BLaER1 treated with 17β-estradiol and CSF1 and Interleukin-3, amounts not matched to agents 10 nM and 100 nM (cell line): ENCODE data around the gene GNAO1.
A peak's percentile ranks its signal among the peaks of the same experiment; 100 is the strongest.

ENCODE experiments used
- H3K27ac ChIP-seq, 11 experiments: shearing (Covaris generic); formaldehyde crosslinking; 2 replicates each; pipeline ENCODE4 v1.8.1; 2022
- H3K27me3 ChIP-seq, 11 experiments: shearing (Covaris generic); formaldehyde crosslinking; 2 replicates each; pipeline ENCODE4 v1.8.1; 2022
- H3K36me3 ChIP-seq, 11 experiments: shearing (Covaris generic); formaldehyde crosslinking; 2 replicates each; pipeline ENCODE4 v1.8.1; 2022
- H3K4me1 ChIP-seq, 10 experiments: shearing (Covaris generic); formaldehyde crosslinking; 2 replicates each; pipeline ENCODE4 v1.8.1; 2022
- H3K4me2 ChIP-seq, 11 experiments: shearing (Covaris generic); formaldehyde crosslinking; 2 replicates each; pipeline ENCODE4 v1.8.1; 2022
- H3K4me3 ChIP-seq, 10 experiments: shearing (Covaris generic); formaldehyde crosslinking; 2 replicates each; pipeline ENCODE4 v1.8.1; 2022
- H3K9ac ChIP-seq, 11 experiments: shearing (Covaris generic); formaldehyde crosslinking; 2 replicates each; pipeline ENCODE4 v1.8.1; 2022
- H3K9me3 ChIP-seq, 11 experiments: shearing (Covaris generic); formaldehyde crosslinking; replicated peaks in 1 of 11; 2 replicates each; pipeline ENCODE4 v1.8.1; 2022
- H4K20me1 ChIP-seq, 11 experiments: shearing (Covaris generic); formaldehyde crosslinking; 2 replicates each; pipeline ENCODE4 v1.8.1; 2022
- Cebpa-rat ChIP-seq, 11 experiments: shearing (Covaris generic); IDR thresholded peaks; 2 replicates each; pipeline ENCODE4 v1.8.1; 2022

Gene GNAO1

DNA sequence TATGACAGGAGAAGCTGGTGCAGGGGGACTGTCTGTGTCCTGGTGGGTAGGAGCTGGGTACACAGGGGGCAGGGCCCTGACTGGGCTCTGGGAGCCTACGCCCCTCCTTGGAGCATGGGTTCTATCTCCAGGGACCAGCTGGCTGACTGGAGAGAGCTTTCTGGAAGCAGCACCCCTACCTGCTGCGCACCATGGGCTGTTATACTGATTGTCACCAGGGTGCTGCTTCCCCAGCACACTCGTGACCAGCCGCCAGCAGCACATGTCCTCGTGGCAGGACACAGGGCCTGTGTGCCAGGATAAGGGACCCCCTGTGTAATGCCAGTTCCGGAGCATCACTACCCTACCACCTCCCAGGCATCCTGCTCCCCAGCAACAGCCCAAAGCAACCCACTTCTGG is 128.1 kb downstream of the GNAO1 start:
- no peak overlapping the region for H3K4me3 ChIP-seq
- H3K27me3 ChIP-seq = peaks cover 0 to 6% (median 0%) of the 10 kb centered on the region in 11 experiments; a peak in 6 of 22 replicates
- H3K36me3 ChIP-seq = no peaks in the 10 kb centered on the region
- H3K4me2 ChIP-seq = no peak overlapping the region
- H4K20me1 ChIP-seq = peaks cover 0 to 16% (median 0%) of the 10 kb centered on the region in 11 experiments; a peak in 2 of 22 replicates
- H3K9ac ChIP-seq = no peak overlapping the region
- peaks cover 9 to 35% (median 22%) of the 10 kb centered on the region in 10 experiments for H3K4me1 ChIP-seq
- H3K9me3 ChIP-seq = no peaks in the 10 kb centered on the region
- H3K27ac ChIP-seq = no peak overlapping the region
- no peak for TF ChIP-seq Cebpa-rat (IDR thresholded peaks at IDR 0.05)

DNA sequence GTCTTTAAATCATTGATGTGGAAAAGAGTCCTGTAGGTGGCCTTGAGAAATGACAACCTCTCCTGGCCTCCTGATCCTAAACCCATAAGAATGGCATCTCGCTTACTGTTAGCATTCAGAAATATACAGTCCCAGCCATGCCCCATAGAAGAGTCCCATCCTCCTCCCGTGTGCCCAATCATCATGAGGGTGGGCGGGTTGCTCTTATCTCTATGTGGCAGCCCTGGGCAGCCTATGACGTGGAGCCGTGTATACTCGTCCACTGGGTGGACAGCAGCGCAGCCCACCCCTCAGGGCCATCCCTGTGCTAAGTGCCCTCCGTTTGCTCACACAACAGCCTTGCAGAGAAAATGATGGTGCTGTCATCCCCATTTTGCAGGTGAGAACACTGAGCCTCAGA is 128.8 kb downstream of the GNAO1 start:
- peaks cover 0 to 6% (median 0%) of the 10 kb centered on the region in 11 experiments; a peak in 6 of 22 replicates for H3K27me3 ChIP-seq
- no peak for TF ChIP-seq Cebpa-rat (IDR thresholded peaks at IDR 0.05)
- no peak overlapping the region for H3K9ac ChIP-seq

DNA sequence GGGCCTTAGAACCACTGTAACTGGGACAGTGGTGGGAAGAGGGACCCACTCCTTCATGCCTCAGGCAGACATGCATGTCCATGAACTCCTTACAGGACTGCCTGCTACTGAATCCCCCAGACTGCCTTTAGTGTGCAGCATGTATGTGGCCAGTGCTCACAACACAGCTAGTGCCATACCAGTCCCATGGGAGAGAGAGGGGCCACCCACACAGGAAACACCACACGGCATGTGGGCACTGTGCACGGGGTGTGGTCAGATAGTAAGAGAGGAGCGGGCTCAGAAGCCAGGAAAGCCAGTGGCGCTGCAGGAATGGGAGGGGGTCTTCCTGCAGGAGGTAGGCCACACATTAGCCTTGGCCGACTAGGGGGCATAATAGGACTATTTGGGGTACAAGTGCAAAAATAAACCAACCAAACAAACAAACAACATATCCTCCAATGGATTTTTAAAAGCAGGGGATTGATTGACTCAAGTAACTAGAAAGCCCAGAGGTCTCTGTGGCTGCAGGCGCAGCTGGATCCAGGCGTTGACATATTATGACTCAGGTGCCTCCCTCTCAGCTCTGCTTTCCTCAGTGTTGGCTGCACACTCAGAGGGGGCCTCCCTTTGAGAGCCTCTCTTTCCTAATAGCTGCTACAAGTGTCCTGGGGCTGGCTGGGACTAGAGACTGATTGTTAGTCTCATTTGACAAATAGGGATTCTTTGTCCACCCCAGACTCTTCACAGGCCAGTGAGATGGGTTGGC is 129.7 kb downstream of the GNAO1 start:
- H3K9me3 ChIP-seq = no peaks in the 10 kb centered on the region
- H3K4me1 ChIP-seq = peaks cover 9 to 38% (median 26%) of the 10 kb centered on the region in 10 experiments
- no peak overlapping the region for H3K9ac ChIP-seq
- H3K27me3 ChIP-seq = peaks cover 0 to 6% (median 0%) of the 10 kb centered on the region in 11 experiments; a peak in 6 of 22 replicates
- peaks cover 0 to 16% (median 0%) of the 10 kb centered on the region in 11 experiments; a peak in 2 of 22 replicates for H4K20me1 ChIP-seq
- no peak overlapping the region for H3K4me3 ChIP-seq
- H3K4me2 ChIP-seq = peak overlapping the region; percentile 34 to 80 (median 68)
- no peaks in the 10 kb centered on the region for H3K36me3 ChIP-seq
- no peak overlapping the region for H3K27ac ChIP-seq
- TF ChIP-seq Cebpa-rat (IDR thresholded peaks at IDR 0.05) = no peak

More for the DNA sequence above, 128.8 kb downstream of the GNAO1 start:
- no peaks in the 10 kb centered on the region for H3K36me3 ChIP-seq
- peaks cover 9 to 35% (median 22%) of the 10 kb centered on the region in 10 experiments for H3K4me1 ChIP-seq
- H3K4me3 ChIP-seq = no peak overlapping the region
- H3K4me2 ChIP-seq = peak overlapping the region in 8 of 11 experiments; percentile 65 to 80 (median 70); a peak in 13 of 22 replicates
- peaks cover 0 to 16% (median 0%) of the 10 kb centered on the region in 11 experiments; a peak in 2 of 22 replicates for H4K20me1 ChIP-seq
- H3K27ac ChIP-seq = no peak overlapping the region
- no peaks in the 10 kb centered on the region for H3K9me3 ChIP-seq

DNA sequence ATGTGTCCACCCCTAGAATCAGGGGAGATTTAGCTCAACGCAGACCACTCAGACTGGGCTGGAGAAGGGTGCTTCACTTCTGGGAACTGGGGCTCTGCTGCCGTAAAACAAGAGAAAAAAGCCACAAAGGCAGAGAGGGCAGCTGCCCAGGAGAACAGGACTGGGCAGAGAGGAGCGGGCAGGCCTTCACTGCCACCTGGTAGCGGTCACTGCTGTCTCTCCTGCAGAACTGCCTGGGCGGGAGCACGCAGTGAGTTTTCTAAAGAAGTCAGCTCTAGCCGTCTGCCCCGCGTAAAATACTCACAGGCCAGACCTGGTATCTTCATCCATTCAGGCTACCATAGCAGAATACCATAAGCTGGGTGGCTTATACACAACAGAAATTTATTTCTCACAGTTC is 130.3 kb downstream of the GNAO1 start:
- Histone ChIP-seq H3K27ac (no peak overlapping the region), H3K4me1 (peaks cover 14 to 44% (median 32%) of the 10 kb centered on the region in 10 experiments), H3K36me3 (no peaks in the 10 kb centered on the region), H3K9me3 (no peaks in the 10 kb centered on the region), H3K4me3 (no peak overlapping the region), H4K20me1 (peaks cover 0 to 16% (median 0%) of the 10 kb centered on the region in 11 experiments; a peak in 2 of 22 replicates), H3K4me2 (peak overlapping the region in 8 of 11 experiments; percentile 34 to 80 (median 69); a peak in 11 of 22 replicates), H3K27me3 (peaks cover 0 to 6% (median 0%) of the 10 kb centered on the region in 11 experiments; a peak in 6 of 22 replicates), H3K9ac (no peak overlapping the region)
- TF ChIP-seq Cebpa-rat (IDR thresholded peaks at IDR 0.05) = no peak

DNA sequence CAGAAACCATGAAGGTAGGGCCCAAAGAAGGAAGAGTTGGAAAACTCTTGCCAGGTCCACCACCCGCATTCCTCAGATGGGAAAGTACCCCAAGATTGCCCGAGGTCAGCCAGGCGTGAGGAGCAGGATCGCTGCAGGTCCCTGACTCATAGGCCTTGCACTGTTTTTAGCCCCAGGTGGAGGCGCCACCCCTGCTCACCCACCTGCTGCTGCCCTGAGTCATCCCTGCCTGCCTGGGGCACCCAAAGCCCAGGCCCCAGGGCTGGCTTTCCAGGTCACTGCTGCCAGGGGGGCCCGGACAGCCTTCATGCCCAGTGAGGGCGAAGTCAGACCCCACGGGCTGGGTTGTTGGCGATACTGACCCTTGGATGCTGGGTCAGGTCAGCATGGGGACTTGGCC is 133.1 kb downstream of the GNAO1 start:
- Histone ChIP-seq H3K9ac (no peak overlapping the region), H3K4me1 (peaks cover 17 to 46% (median 37%) of the 10 kb centered on the region in 10 experiments), H3K4me2 (no peak overlapping the region), H3K27me3 (no peaks in the 10 kb centered on the region), H3K27ac (no peak overlapping the region), H3K9me3 (no peaks in the 10 kb centered on the region), H3K36me3 (no peaks in the 10 kb centered on the region), H3K4me3 (no peak overlapping the region), H4K20me1 (peaks cover 0 to 13% (median 0%) of the 10 kb centered on the region in 11 experiments; a peak in 2 of 22 replicates)
- TF ChIP-seq Cebpa-rat (IDR thresholded peaks at IDR 0.05) = no peak

DNA sequence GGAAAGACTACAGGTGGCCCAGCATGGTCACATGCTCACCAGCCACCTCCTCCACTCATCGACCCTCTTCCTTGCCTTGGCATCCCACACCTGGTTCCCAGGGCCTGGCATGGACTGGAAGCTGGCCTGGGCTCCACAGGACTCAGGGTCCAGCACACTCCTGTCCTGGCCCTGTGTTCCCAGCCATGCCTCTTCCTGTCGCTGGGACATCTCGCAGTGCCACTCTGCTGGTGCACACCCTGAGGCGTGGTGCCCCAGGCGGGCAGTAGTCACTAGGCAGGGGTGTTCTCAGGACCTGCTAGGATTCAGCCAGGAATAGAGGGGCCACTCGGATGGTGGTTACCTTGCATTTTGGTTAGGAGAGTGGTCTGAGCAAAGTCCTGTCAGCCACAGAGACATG is 134.7 kb downstream of the GNAO1 start:
- H3K4me2 ChIP-seq = peak overlapping the region; percentile 62 to 95 (median 83)
- H3K27ac ChIP-seq = peak overlapping the region in 1 of 11 experiments; percentile 13; a peak in 1 of 22 replicates
- no peaks in the 10 kb centered on the region for H3K36me3 ChIP-seq
- H3K9ac ChIP-seq = peak overlapping the region in 1 of 11 experiments; percentile 38; a peak in 1 of 22 replicates
- no peaks in the 10 kb centered on the region for H3K9me3 ChIP-seq
- H3K4me3 ChIP-seq = no peak overlapping the region
- TF ChIP-seq Cebpa-rat (IDR thresholded peaks at IDR 0.05) = no peak
- H4K20me1 ChIP-seq = no peaks in the 10 kb centered on the region
- peaks cover 13 to 37% (median 33%) of the 10 kb centered on the region in 10 experiments for H3K4me1 ChIP-seq
- no peaks in the 10 kb centered on the region for H3K27me3 ChIP-seq

DNA sequence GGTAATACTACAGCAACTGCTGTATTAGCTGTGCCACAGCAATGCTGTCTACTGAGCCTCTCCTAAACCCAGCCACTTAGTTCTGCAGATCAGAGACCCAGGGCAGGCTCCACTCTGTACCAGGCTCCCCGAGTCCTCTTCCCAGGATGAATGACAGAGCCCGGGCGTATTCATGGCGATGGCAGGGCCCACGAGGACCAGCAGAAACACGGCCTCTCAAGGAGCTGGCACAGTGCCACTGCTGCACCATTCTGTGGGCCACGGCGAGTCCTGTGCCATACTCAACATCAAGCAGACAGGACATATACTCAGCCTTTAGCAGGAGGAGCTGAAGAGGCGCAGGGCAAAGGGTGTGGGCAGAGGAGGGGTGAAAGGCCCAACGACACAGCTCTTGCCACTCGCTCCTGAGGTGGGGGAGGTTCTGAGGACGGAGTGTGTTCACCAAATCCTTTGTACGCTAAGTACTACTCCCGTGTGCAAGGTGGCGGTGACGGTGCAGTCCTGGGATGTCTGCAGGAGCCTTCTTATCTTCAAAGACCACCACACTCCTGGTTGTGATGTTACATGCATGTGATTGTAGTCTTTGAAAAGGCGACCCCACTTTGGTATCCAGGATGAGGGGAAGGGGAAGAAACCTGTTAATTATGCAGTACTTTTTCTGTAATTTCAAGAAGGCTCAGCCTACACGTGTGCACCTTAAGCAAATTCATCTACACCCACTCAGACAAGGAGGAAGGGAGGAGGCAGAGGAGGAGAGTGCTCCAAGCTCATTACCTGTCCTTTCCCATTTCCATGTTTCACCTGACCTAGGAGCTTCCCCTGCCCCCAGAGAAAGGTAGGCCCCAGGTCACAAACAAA is 136.0 kb downstream of the GNAO1 start:
- no peaks in the 10 kb centered on the region for H3K36me3 ChIP-seq
- TF ChIP-seq Cebpa-rat (IDR thresholded peaks at IDR 0.05) = no peak
- H3K4me1 ChIP-seq = peaks cover 13 to 41% (median 34%) of the 10 kb centered on the region in 10 experiments
- H3K27ac ChIP-seq = no peak overlapping the region
- H3K4me2 ChIP-seq = peak overlapping the region; percentile 62 to 95 (median 83); a peak in 21 of 22 replicates
- H3K27me3 ChIP-seq = no peaks in the 10 kb centered on the region
- no peaks in the 10 kb centered on the region for H4K20me1 ChIP-seq
- no peak overlapping the region for H3K4me3 ChIP-seq
- no peak overlapping the region for H3K9ac ChIP-seq
- no peaks in the 10 kb centered on the region for H3K9me3 ChIP-seq

DNA sequence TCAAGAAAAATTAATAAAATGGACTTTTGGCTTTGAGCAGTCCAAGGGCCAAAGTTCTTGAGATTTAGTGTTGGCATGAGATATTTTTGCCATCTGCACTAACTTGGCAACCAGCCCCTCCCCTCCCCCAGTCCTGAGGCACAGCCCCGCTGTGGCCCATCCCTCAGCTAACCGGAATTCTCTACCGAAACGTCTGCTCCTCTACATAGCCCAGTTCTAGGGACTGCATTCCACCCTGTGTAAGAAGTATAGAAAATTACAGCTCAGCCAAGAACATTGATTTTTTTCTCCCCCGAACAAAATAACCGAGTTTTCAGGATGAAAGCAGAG is 136.6 kb downstream of the GNAO1 start:
- Histone ChIP-seq H3K27me3 (no peaks in the 10 kb centered on the region), H3K4me2 (0 out of 22 replicates have a peak overlapping the region, but pooled peaks of 2 of the 11 experiments have one; percentile 11 to 91), H3K4me1 (peaks cover 13 to 46% (median 36%) of the 10 kb centered on the region in 10 experiments), H3K9ac (no peak overlapping the region), H3K27ac (no peak overlapping the region), H4K20me1 (no peaks in the 10 kb centered on the region), H3K36me3 (no peaks in the 10 kb centered on the region), H3K9me3 (no peaks in the 10 kb centered on the region), H3K4me3 (no peak overlapping the region)
- no peak for TF ChIP-seq Cebpa-rat (IDR thresholded peaks at IDR 0.05)
